Measurements from ENCODE around the gene DACH1. TPM values are rescaled to one million over a fixed set of nuclear protein-coding genes. Genes with fewer than 3 reads are reported as not detected.

Gene DACH1
- total RNA-seq, 2 experiments from 2014 or later, result not detected

DNA sequence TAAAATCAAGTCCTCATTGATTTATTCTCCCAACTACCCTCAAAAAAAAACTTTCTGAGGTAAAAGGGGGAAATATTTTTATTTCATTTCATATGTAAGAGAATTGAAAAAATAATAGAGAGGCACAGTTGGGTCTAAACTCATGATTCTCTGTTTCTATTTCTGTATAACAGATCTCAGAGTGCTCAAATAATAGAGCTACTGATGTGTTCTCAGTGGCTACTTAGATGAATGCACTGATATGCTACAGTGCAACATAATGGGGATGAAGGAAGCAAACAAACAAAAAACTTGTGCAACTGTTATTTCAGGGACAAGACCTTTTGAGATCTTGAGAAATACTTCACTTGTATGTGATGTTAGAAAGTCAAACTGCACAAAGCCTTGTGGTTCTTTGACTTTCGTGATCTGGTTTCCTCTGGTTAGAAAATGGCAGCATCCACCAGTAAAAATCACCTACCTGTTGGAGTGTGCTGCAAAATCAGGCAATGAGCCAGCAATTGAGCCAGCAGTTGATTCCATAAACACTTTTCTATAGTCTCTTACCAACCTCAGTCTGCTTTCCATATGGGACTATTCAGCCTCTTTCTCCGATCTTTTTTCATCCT, 9.7 kb upstream of the DACH1 start:
- H3K4me3 ChIP-seq (ENCODE audit: low read depth, low read length, poor library complexity, severe bottlenecking), result no peak overlapping the region
- no peak overlapping the region for H3K27ac ChIP-seq (ENCODE audit: low read depth, low read length, poor library complexity, severe bottlenecking)
- no peaks in the 10 kb centered on the region for H3K36me3 ChIP-seq (ENCODE audit: insufficient read depth, low read length)
- intact Hi-C loops (cut with micrococcal nuclease; ENCODE audit: unreplicated experiment), result no loop called here
- no peak for DNase-seq (ENCODE audit: low spot score)
- no peak overlapping the region for H3K4me2 ChIP-seq (ENCODE audit: low read length)
- no peaks in the 10 kb centered on the region for H3K79me2 ChIP-seq (ENCODE audit: insufficient read depth, low read depth, low read length)
- no peaks in the 10 kb centered on the region for H4K20me1 ChIP-seq (ENCODE audit: insufficient read depth, low read length)
- no peaks in the 10 kb centered on the region for H3K4me1 ChIP-seq (ENCODE audit: insufficient read depth, low read length, poor library complexity, severe bottlenecking)
- no peak for TF ChIP-seq EZH2phosphoT487 (IDR thresholded peaks at IDR 0.05; ENCODE audit: borderline replicate concordance, low read depth, low read length)
- TF ChIP-seq, protein P1, sequence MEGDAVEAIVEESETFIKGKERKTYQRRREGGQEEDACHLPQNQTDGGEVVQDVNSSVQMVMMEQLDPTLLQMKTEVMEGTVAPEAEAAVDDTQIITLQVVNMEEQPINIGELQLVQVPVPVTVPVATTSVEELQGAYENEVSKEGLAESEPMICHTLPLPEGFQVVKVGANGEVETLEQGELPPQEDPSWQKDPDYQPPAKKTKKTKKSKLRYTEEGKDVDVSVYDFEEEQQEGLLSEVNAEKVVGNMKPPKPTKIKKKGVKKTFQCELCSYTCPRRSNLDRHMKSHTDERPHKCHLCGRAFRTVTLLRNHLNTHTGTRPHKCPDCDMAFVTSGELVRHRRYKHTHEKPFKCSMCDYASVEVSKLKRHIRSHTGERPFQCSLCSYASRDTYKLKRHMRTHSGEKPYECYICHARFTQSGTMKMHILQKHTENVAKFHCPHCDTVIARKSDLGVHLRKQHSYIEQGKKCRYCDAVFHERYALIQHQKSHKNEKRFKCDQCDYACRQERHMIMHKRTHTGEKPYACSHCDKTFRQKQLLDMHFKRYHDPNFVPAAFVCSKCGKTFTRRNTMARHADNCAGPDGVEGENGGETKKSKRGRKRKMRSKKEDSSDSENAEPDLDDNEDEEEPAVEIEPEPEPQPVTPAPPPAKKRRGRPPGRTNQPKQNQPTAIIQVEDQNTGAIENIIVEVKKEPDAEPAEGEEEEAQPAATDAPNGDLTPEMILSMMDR (conservative IDR thresholded peaks at IDR 0.05; ENCODE audit: low read length), result no peak
- BruUV-seq (replicated peaks), result no TSS peak
- ChIA-PET CTCF (ENCODE audit: unreplicated experiment) (no interaction called here), POLR2A (no interaction called here)
- H3K9me3 ChIP-seq (ENCODE audit: low read length), result no peaks in the 10 kb centered on the region
- no peaks in the 10 kb centered on the region for H3K9me2 ChIP-seq (ENCODE audit: insufficient read depth, low read length)
- no peak overlapping the region for H2AFZ ChIP-seq (ENCODE audit: low read length)

DNA sequence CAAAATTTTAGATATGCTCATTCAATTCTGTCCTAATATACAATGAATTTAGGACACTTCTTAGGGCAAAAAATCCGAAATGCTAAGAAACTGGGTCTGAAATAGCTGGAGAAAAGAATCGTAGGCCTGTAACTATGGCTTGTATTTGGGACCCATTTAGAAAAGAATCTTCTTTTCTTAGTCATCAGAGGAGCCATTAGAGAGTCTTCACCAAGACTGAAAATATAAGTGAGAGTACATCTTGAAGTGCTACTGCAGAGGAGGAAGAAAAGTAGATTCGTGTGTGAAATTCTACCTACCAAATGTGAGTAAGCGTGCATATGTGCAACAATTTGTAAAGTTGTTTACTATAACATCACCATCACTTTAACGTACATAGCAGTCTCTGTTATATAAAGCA, 8.8 kb upstream of the DACH1 start:
- H3K4me3 ChIP-seq (ENCODE audit: low read depth, low read length, poor library complexity, severe bottlenecking), result no peak overlapping the region
- DNase-seq (ENCODE audit: low spot score), result no peak
- H3K4me1 ChIP-seq (ENCODE audit: insufficient read depth, low read length, poor library complexity, severe bottlenecking), result no peaks in the 10 kb centered on the region
- no peak for TF ChIP-seq EZH2phosphoT487 (IDR thresholded peaks at IDR 0.05; ENCODE audit: borderline replicate concordance, low read depth, low read length)
- TF ChIP-seq, protein P1 (conservative IDR thresholded peaks at IDR 0.05; ENCODE audit: low read length), result no peak
- H2AFZ ChIP-seq (ENCODE audit: low read length), result no peak overlapping the region
- BruUV-seq (replicated peaks), result no TSS peak
- POLR2A ChIA-PET, result no interaction called here
- intact Hi-C loops (cut with micrococcal nuclease; ENCODE audit: unreplicated experiment), result no loop called here
- no peak overlapping the region for H3K4me2 ChIP-seq (ENCODE audit: low read length)
- no peaks in the 10 kb centered on the region for H4K20me1 ChIP-seq (ENCODE audit: insufficient read depth, low read length)
- H3K9me2 ChIP-seq (ENCODE audit: insufficient read depth, low read length), result no peaks in the 10 kb centered on the region
- no peaks in the 10 kb centered on the region for H3K36me3 ChIP-seq (ENCODE audit: insufficient read depth, low read length)
- H3K79me2 ChIP-seq (ENCODE audit: insufficient read depth, low read depth, low read length), result no peaks in the 10 kb centered on the region
- no peaks in the 10 kb centered on the region for H3K9me3 ChIP-seq (ENCODE audit: low read length)
- CTCF ChIA-PET (ENCODE audit: unreplicated experiment), result no interaction called here
- H3K27ac ChIP-seq (ENCODE audit: low read depth, low read length, poor library complexity, severe bottlenecking), result no peak overlapping the region

GRCh38 chr13:71874458-71874857, 7.5 kb upstream of the DACH1 start:
- no peaks in the 10 kb centered on the region for H3K9me2 ChIP-seq (ENCODE audit: insufficient read depth, low read length)
- H3K4me3 ChIP-seq (ENCODE audit: low read depth, low read length, poor library complexity, severe bottlenecking), result no peak overlapping the region
- CTCF ChIA-PET (ENCODE audit: unreplicated experiment), result no interaction called here
- no peak overlapping the region for H3K27ac ChIP-seq (ENCODE audit: low read depth, low read length, poor library complexity, severe bottlenecking)
- POLR2A ChIA-PET, result interaction anchor here (0.9 kb wide), 1 partner anchor 12 kb away, joined by 3 read pairs; no protein-coding TSS in a partner anchor
- no TSS peak for BruUV-seq (replicated peaks)
- no peak overlapping the region for H2AFZ ChIP-seq (ENCODE audit: low read length)
- no peaks in the 10 kb centered on the region for H3K9me3 ChIP-seq (ENCODE audit: low read length)
- H3K4me1 ChIP-seq (ENCODE audit: insufficient read depth, low read length, poor library complexity, severe bottlenecking), result no peaks in the 10 kb centered on the region
- no peaks in the 10 kb centered on the region for H4K20me1 ChIP-seq (ENCODE audit: insufficient read depth, low read length)
- no peak for DNase-seq (ENCODE audit: low spot score)
- intact Hi-C loops (cut with micrococcal nuclease; ENCODE audit: unreplicated experiment), result no loop called here
- H3K79me2 ChIP-seq (ENCODE audit: insufficient read depth, low read depth, low read length), result no peaks in the 10 kb centered on the region
- no peaks in the 10 kb centered on the region for H3K36me3 ChIP-seq (ENCODE audit: insufficient read depth, low read length)
- TF ChIP-seq, protein P1 (conservative IDR thresholded peaks at IDR 0.05; ENCODE audit: low read length), result no peak
- TF ChIP-seq EZH2phosphoT487 (IDR thresholded peaks at IDR 0.05; ENCODE audit: borderline replicate concordance, low read depth, low read length), result no peak
- no peak overlapping the region for H3K4me2 ChIP-seq (ENCODE audit: low read length)

All from OCI-LY7 (cell line).